Esophagus squamous epithelium (tissue), 4 donors: ENCODE measurements around the gene C19orf67.

Source experiments
- CTCF ChIP-seq, 6 experiments: fragments of 450-650 bp in 4 of 6; fragments of 200-600 bp in 2 of 6; sonication (generic) in 2 of 6; IDR thresholded peaks; one replicate each; pipeline ENCODE4 v1.5.1; 2016 to 2019; ENCODE audit warnings: antibody characterized with exemption in 6 of 6, mild to moderate bottlenecking in 4 of 6, moderate library complexity in 4 of 6
- POLR2A ChIP-seq, 4 donors: fragments of 450-650 bp; IDR thresholded peaks; one replicate each; pipeline ENCODE4 v1.6.1; 2017; ENCODE audit warnings: antibody characterized with exemption in 4 of 4, mild to moderate bottlenecking in 4 of 4, moderate library complexity in 3 of 4

DNA sequence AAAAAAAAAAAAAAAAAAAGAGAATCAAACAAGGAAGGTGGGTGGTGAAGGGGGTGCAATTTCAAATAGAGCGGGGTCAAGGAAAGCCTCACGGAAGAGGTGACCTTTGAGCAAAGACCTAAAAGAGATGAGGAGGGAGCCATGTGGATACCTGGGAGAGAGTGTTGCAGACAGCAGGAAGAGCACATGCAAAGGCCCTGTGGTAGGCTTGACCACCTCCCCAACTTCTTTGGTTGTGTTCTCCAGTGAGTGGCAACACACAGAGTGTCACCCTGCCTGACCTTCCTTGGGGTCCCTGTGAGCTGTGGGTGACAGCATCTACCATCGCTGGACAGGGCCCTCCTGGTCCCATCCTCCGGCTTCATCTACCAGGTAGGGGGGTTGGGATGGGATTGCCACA, 35.1 kb downstream of the C19orf67 start:
- TF ChIP-seq CTCF (IDR thresholded peaks at IDR 0.05) = no peak
- TF ChIP-seq POLR2A (IDR thresholded peaks at IDR 0.05) = no peak
